Panc1 (cell line): ENCODE measurements around the gene METTL23. TPM values are rescaled to one million over a fixed set of nuclear protein-coding genes. Genes with fewer than 3 reads are reported as not detected.

Source experiments
- ATAC-seq: fragments of 200-7000 bp; cut with Tn5 transposase; 2 replicates; pipeline ENCODE4 v1.9.1; 2020; ENCODE audit warnings: mild to moderate bottlenecking, moderate library complexity
- BruUV-seq: library from RNA; stranded (reverse); fragments of 400-500 nt; replicated peaks from 2 replicates; lab custom pipeline; 2021; lab: Mats Ljungman, UMichigan
- CTCF ChIA-PET: fragments of 300-600 bp; sonication (Branson Sonifier 250); formaldehyde crosslinking; loops from one replicate; lab custom pipeline; 2022; ENCODE audit warnings: antibody characterized with exemption; lab: Charles Lee
- POLR2A ChIA-PET: fragments of 300-600 bp; sonication (Branson Sonifier 250); formaldehyde crosslinking; loops from one replicate; lab custom pipeline; 2022; ENCODE audit warnings: antibody characterized with exemption; lab: Charles Lee
- DNase-seq: peaks from one replicate; pipeline ENCODE4 v3.0.0-alpha.2; 2010; ENCODE audit warnings: low read depth, low spot score
- H3K27ac ChIP-seq: 2 replicates; pipeline ENCODE4 v1.5.1; 2011; ENCODE audit warnings: mild to moderate bottlenecking, low read length, inconsistent platforms
- H3K27me3 ChIP-seq: fragments of 200-500 bp; sonication (Bioruptor generic); 2 replicates; pipeline ENCODE4 v1.6.0; 2014; ENCODE audit warnings: low read length, inconsistent platforms; ENCODE audit not compliant: control insufficient read depth, insufficient read depth
- H3K36me3 ChIP-seq: fragments of 200-500 bp; sonication (Bioruptor generic); 2 replicates; pipeline ENCODE4 v1.5.1; 2014; ENCODE audit warnings: inconsistent platforms, mild to moderate bottlenecking, low read length, moderate library complexity; ENCODE audit not compliant: control insufficient read depth, insufficient read depth
- H3K4me1 ChIP-seq: 2 replicates; pipeline ENCODE4 v1.5.1; 2011; ENCODE audit warnings: inconsistent platforms, mild to moderate bottlenecking, low read length, moderate library complexity; ENCODE audit not compliant: control insufficient read depth, insufficient read depth
- H3K4me3 ChIP-seq, 2 experiments: 2 replicates each; pipeline ENCODE4 v1.5.1; 2011 to 2012; ENCODE audit warnings: low read depth in 2 of 2, low read length in 2 of 2, mild to moderate bottlenecking in 2 of 2, inconsistent platforms in 1 of 2, moderate library complexity in 1 of 2
- H3K9me3 ChIP-seq: fragments of 200-500 bp; sonication (Bioruptor generic); 2 replicates; pipeline ENCODE4 v1.5.1; 2014; ENCODE audit warnings: low read depth, mild to moderate bottlenecking, inconsistent platforms, low read length, moderate library complexity; ENCODE audit not compliant: control insufficient read depth, insufficient read depth
- POLR2AphosphoS5 ChIP-seq: IDR thresholded peaks from 2 replicates; pipeline ENCODE4 v1.6.1; 2012; ENCODE audit warnings: mild to moderate bottlenecking, low read depth, low read length, moderate library complexity
- REST ChIP-seq, 2 experiments: IDR thresholded peaks; 2 replicates each; pipeline ENCODE4 v1.6.1; 2011 to 2012; ENCODE audit warnings: low read depth in 2 of 2, control low read depth in 1 of 2, low read length in 1 of 2, mild to moderate bottlenecking in 1 of 2, moderate library complexity in 1 of 2; ENCODE audit not compliant: insufficient read depth in 1 of 2
- SIN3A ChIP-seq: IDR thresholded peaks from 2 replicates; pipeline ENCODE4 v1.6.1; 2012; ENCODE audit warnings: low read depth, mild to moderate bottlenecking, low read length, moderate library complexity, borderline replicate concordance; ENCODE audit not compliant: insufficient read depth
- TCF7L2 ChIP-seq: IDR thresholded peaks from 2 replicates; pipeline ENCODE4 v1.6.1; 2011; ENCODE audit warnings: mild to moderate bottlenecking, low read depth, low read length, inconsistent platforms
- in situ Hi-C: cut with HindIII; loops from 2 replicates; pipeline ENCODE4 v1.10.0; 2016; ENCODE audit warnings: low sequenced_read_pairs, low pct_unique_long_range_greater_than_20kb
- intact Hi-C: fragments of 100-400 bp; cut with micrococcal nuclease; formaldehyde crosslinking; loops from one replicate; pipeline ENCODE4 v1.10.0; 2022; ENCODE audit not compliant: unreplicated experiment
- total RNA-seq: library from RNA; stranded (reverse); gene quantifications from one replicate; pipeline ENCODE4 v1.2.1, GENCODE V29; 2021; ENCODE audit not compliant: unreplicated experiment
- TF ChIP-seq, protein P1 (sequence below): fragments of 450-650 bp; IDR thresholded peaks from 2 replicates; pipeline ENCODE4 v1.5.1; 2017; ENCODE audit warnings: mild to moderate bottlenecking

METTL23 gene
- total RNA-seq, 1 experiment from 2014 or later: 42.8 TPM

GRCh38 chr17:76695059-76695831 is 31.4 kb upstream of the METTL23 start:
- intact Hi-C loops (no loop called here), in situ Hi-C loops (no loop called here)
- H3K9me3 ChIP-seq: no peaks in the 10 kb centered on the region
- H3K27me3 ChIP-seq: no peaks in the 10 kb centered on the region
- no peaks in the 10 kb centered on the region for H3K36me3 ChIP-seq
- peaks cover 22% of the 10 kb centered on the region for H3K4me1 ChIP-seq
- ATAC-seq: peak; percentile 72
- POLR2A ChIA-PET: interaction anchor here (0.7 kb wide), 1 partner anchor 9 kb away, joined by 7 read pairs; no protein-coding TSS in a partner anchor
- BruUV-seq: no TSS peak
- TF ChIP-seq POLR2AphosphoS5 (no peak), SIN3A (no peak), REST (IDR thresholded peaks at IDR 0.05; ENCODE audit: insufficient read depth in 1 of 2, low read depth in 2 of 2, low read length in 1 of 2) (no peak), TCF7L2 (no peak)
- TF ChIP-seq, protein P1, sequence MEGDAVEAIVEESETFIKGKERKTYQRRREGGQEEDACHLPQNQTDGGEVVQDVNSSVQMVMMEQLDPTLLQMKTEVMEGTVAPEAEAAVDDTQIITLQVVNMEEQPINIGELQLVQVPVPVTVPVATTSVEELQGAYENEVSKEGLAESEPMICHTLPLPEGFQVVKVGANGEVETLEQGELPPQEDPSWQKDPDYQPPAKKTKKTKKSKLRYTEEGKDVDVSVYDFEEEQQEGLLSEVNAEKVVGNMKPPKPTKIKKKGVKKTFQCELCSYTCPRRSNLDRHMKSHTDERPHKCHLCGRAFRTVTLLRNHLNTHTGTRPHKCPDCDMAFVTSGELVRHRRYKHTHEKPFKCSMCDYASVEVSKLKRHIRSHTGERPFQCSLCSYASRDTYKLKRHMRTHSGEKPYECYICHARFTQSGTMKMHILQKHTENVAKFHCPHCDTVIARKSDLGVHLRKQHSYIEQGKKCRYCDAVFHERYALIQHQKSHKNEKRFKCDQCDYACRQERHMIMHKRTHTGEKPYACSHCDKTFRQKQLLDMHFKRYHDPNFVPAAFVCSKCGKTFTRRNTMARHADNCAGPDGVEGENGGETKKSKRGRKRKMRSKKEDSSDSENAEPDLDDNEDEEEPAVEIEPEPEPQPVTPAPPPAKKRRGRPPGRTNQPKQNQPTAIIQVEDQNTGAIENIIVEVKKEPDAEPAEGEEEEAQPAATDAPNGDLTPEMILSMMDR: no peak
- peak overlapping the region; percentile 6 to 45 for H3K4me3 ChIP-seq
- DNase-seq: no peak
- CTCF ChIA-PET: interaction anchor here (0.5 to 0.7 kb wide), 3 partner anchors 16 to 71 kb away, joined by 3 to 7 read pairs (median 3); partner anchors contain the start of gene MXRA7
- H3K27ac ChIP-seq: peak overlapping the region; percentile 5; the same call in 1 of the 2 replicates

GRCh38 chr17:76696763-76697701 is 29.6 kb upstream of the METTL23 start:
- intact Hi-C loops: no loop called here
- H3K9me3 ChIP-seq: no peaks in the 10 kb centered on the region
- no peak for TF ChIP-seq TCF7L2
- ChIA-PET CTCF (interaction anchor here (0.6 kb wide), 1 partner anchor 336 kb away, joined by 18 read pairs; no protein-coding TSS in a partner anchor), POLR2A (interaction anchor here (0.6 kb wide), 2 partner anchors 20 to 28 kb away, joined by 6 to 9 read pairs; no protein-coding TSS in a partner anchor)
- no peak overlapping the region for H3K4me3 ChIP-seq
- H3K27ac ChIP-seq: peak overlapping the region; percentile 18
- in situ Hi-C loops: no loop called here
- no peaks in the 10 kb centered on the region for H3K36me3 ChIP-seq
- ATAC-seq: no peak
- DNase-seq: no peak
- H3K4me1 ChIP-seq: peaks cover 19% of the 10 kb centered on the region
- no peaks in the 10 kb centered on the region for H3K27me3 ChIP-seq
- no TSS peak for BruUV-seq
